GM23338 (cell line): ENCODE measurements around the gene UGT1A4. TPM values are rescaled to one million over a fixed set of nuclear protein-coding genes. Genes with fewer than 3 reads are reported as not detected.

Experiments
- ATAC-seq: fragments of 200-7000 bp; cut with Tn5 transposase; 3 replicates; pipeline ENCODE4 v1.9.1; 2020
- DNase-seq: peaks from one replicate; pipeline ENCODE4 v3.0.0-alpha.2; 2015; ENCODE audit warnings: low spot score
- H2AFZ ChIP-seq: fragments of 200-600 bp; sonication (generic); 2 replicates; pipeline ENCODE4 v1.8.0; 2016; ENCODE audit warnings: antibody characterized with exemption, mild to moderate bottlenecking, moderate library complexity
- H3F3A ChIP-seq: fragments of 200-600 bp; sonication (generic); replicated peaks from 2 replicates; pipeline ENCODE4 v1.8.0; 2017; ENCODE audit warnings: antibody characterized with exemption, mixed run types, low read depth
- H3K27ac ChIP-seq: fragments of 200-600 bp; sonication (generic); 2 replicates; pipeline ENCODE4 v1.6.1; 2016; ENCODE audit warnings: low read depth
- H3K27me3 ChIP-seq: fragments of 200-600 bp; sonication (generic); 2 replicates; pipeline ENCODE4 v1.8.0; 2016; ENCODE audit warnings: mild to moderate bottlenecking, mixed run types, moderate library complexity; ENCODE audit not compliant: insufficient read depth
- H3K36me3 ChIP-seq: fragments of 200-600 bp; sonication (generic); 2 replicates; pipeline ENCODE4 v1.8.0; 2016; ENCODE audit warnings: mild to moderate bottlenecking; ENCODE audit not compliant: insufficient read depth
- H3K4me1 ChIP-seq: fragments of 200-600 bp; sonication (generic); 2 replicates; pipeline ENCODE4 v1.8.0; 2016; ENCODE audit warnings: mild to moderate bottlenecking, moderate library complexity; ENCODE audit not compliant: insufficient read depth
- H3K4me2 ChIP-seq: fragments of 200-600 bp; sonication (generic); 2 replicates; pipeline ENCODE4 v1.7.1; 2017; ENCODE audit warnings: mixed run types
- H3K4me3 ChIP-seq: fragments of 200-600 bp; sonication (generic); 2 replicates; pipeline ENCODE4 v1.6.1; 2016; ENCODE audit warnings: mixed run types
- H3K79me2 ChIP-seq: fragments of 200-600 bp; sonication (generic); replicated peaks from 2 replicates; pipeline ENCODE4 v1.8.0; 2017; ENCODE audit warnings: mild to moderate bottlenecking; ENCODE audit not compliant: insufficient read depth
- H3K9me2 ChIP-seq: fragments of 200-600 bp; sonication (generic); 2 replicates; pipeline ENCODE4 v1.8.0; 2017; ENCODE audit not compliant: insufficient read depth
- H4K20me1 ChIP-seq: fragments of 200-600 bp; sonication (generic); replicated peaks from 2 replicates; pipeline ENCODE4 v1.8.0; 2017; ENCODE audit warnings: mild to moderate bottlenecking; ENCODE audit not compliant: insufficient read depth
- H3K27ac Mint-ChIP-seq: 2 replicates; pipeline ENCODE4 v1.8.0; 2020; ENCODE audit warnings: inconsistent platforms, mild to moderate bottlenecking, moderate library complexity, mixed read lengths
- H3K27me3 Mint-ChIP-seq: 3 replicates; pipeline ENCODE4 v1.8.0; 2022; ENCODE audit warnings: low read depth, mild to moderate bottlenecking, moderate library complexity, mixed read lengths, inconsistent platforms; ENCODE audit not compliant: insufficient read depth, poor library complexity
- H3K36me3 Mint-ChIP-seq: 3 replicates; pipeline ENCODE4 v1.8.0; 2021; ENCODE audit warnings: low read depth, mild to moderate bottlenecking, inconsistent platforms, moderate library complexity, mixed read lengths
- H3K4me1 Mint-ChIP-seq: 3 replicates; pipeline ENCODE4 v1.8.0; 2020; ENCODE audit warnings: mild to moderate bottlenecking, inconsistent platforms, mixed read lengths
- H3K4me3 Mint-ChIP-seq: 3 replicates; pipeline ENCODE4 v1.8.0; 2021; ENCODE audit warnings: moderate library complexity, mild to moderate bottlenecking, inconsistent platforms, mixed read lengths
- H3K9me3 Mint-ChIP-seq: 3 replicates; pipeline ENCODE4 v1.8.0; 2020; ENCODE audit warnings: moderate library complexity, mild to moderate bottlenecking, inconsistent platforms, mixed read lengths
- CREB1 ChIP-seq: fragments of 250-450 bp; sonication (Bioruptor Pico); IDR thresholded peaks from 2 replicates; pipeline ENCODE4 v1.5.0; 2020; ENCODE audit warnings: low read depth, mild to moderate bottlenecking, moderate library complexity
- ETS1 ChIP-seq: IDR thresholded peaks from 2 replicates; pipeline ENCODE4 v1.6.1; 2016; ENCODE audit warnings: antibody characterized with exemption
- EZH2 ChIP-seq: fragments of 200-600 bp; sonication (generic); IDR thresholded peaks from one replicate; pipeline ENCODE4 v1.8.0; 2017; ENCODE audit warnings: antibody characterized with exemption, mild to moderate bottlenecking, low read depth; ENCODE audit not compliant: unreplicated experiment
- JUNB ChIP-seq: IDR thresholded peaks from one replicate; pipeline ENCODE4 v1.6.1; 2016; ENCODE audit warnings: antibody characterized with exemption; ENCODE audit not compliant: unreplicated experiment
- NANOG ChIP-seq: IDR thresholded peaks from 2 replicates; pipeline ENCODE4 v1.6.1; 2016; ENCODE audit warnings: antibody characterized with exemption, borderline replicate concordance
- POLR2AphosphoS5 ChIP-seq: IDR thresholded peaks from 2 replicates; pipeline ENCODE4 v1.6.1; 2016; ENCODE audit warnings: antibody characterized with exemption, low read depth
- REST ChIP-seq: IDR thresholded peaks from one replicate; pipeline ENCODE4 v1.6.1; 2018; ENCODE audit warnings: antibody characterized with exemption; ENCODE audit not compliant: unreplicated experiment
- ZNF462 ChIP-seq: fragments of 250-450 bp; sonication (Bioruptor Pico); IDR thresholded peaks from 2 replicates; pipeline ENCODE4 v1.5.0; 2020; ENCODE audit warnings: mild to moderate bottlenecking, moderate library complexity
- polyA plus RNA-seq: library from polyadenylated mRNA; unstranded; fragments of >200 nt; fragmentation: Nextera tagmentation; extraction: Ambion mirVana; gene quantifications from 2 replicates; pipeline ENCODE4 v1.2.1, GENCODE V29; 2016
- total RNA-seq: library from RNA; depleted of rRNA; stranded (reverse); fragments of >200 nt; shearing (Covaris generic); gene quantifications from 2 replicates; pipeline ENCODE4 v1.2.3, GENCODE V29; 2014

The UGT1A4 gene
- total and polyA plus RNA-seq, 2 experiments from 2014 or later = not detected

- Histone ChIP-seq H3K4me2 (no peak overlapping the region), H3K4me3 (no peak overlapping the region), H3K27me3 (no peaks in the 10 kb centered on the region), H3K27ac (no peak overlapping the region), H2AFZ (no peak overlapping the region), H3K79me2 (no peaks in the 10 kb centered on the region), H3K36me3 (no peaks in the 10 kb centered on the region), H3K4me1 (no peaks in the 10 kb centered on the region), H3F3A (no peaks in the 10 kb centered on the region), H3K9me2 (peaks cover 6% of the 10 kb centered on the region), H4K20me1 (no peaks in the 10 kb centered on the region)
- Mint-ChIP-seq H3K9me3 (no peaks in the 10 kb centered on the region), H3K36me3 (no peaks in the 10 kb centered on the region), H3K27ac (no peak overlapping the region), H3K4me1 (no peaks in the 10 kb centered on the region), H3K4me3 (no peak overlapping the region), H3K27me3 (peaks cover 13% of the 10 kb centered on the region)
- no peak for ATAC-seq
- TF ChIP-seq NANOG (no peak), REST (no peak), POLR2AphosphoS5 (no peak), ZNF462 (CRISPR knock-in tag) (no peak), CREB1 (CRISPR knock-in tag) (no peak), EZH2 (no peak), JUNB (no peak), ETS1 (no peak)
- no peak for DNase-seq
Measured at GRCh38 chr2:233815861-233816260, 97.3 kb downstream of the UGT1A4 start.
